ENCODE results near the gene BARHL1. TPM values are rescaled to one million over a fixed set of nuclear protein-coding genes. Genes with fewer than 3 reads are reported as not detected.

Gene BARHL1
- polyA plus RNA-seq, 1 of the 3 experiments (the other 2 are of a cell fraction): not detected

GRCh38 chr9:132537352-132537751, 45.1 kb upstream of the BARHL1 start:
- H3K4me3 ChIP-seq (ENCODE audit: low read depth in 2 of 2, low read length in 1 of 2): no peak overlapping the region
- POLR2A ChIA-PET: no interaction called here
- no peak overlapping the region for H3K9ac ChIP-seq
- no peaks in the 10 kb centered on the region for H3K9me3 ChIP-seq
- WGBS (ENCODE audit: low lambda C conversion rate): 70% methylated on average over 10 of the region's 12 CpGs
- H3K27me3 ChIP-seq (ENCODE audit: insufficient read depth): no peaks in the 10 kb centered on the region; the same call in 1 of the 2 replicates
- no peaks in the 10 kb centered on the region for H3K79me2 ChIP-seq (ENCODE audit: insufficient read depth)
- no peaks in the 10 kb centered on the region for H3F3A ChIP-seq (replicated peaks; ENCODE audit: insufficient read depth)
- H4K20me1 ChIP-seq (ENCODE audit: insufficient read depth): no peaks in the 10 kb centered on the region
- no peak overlapping the region for H3K27ac ChIP-seq (ENCODE audit: low read depth in 2 of 2, low read length in 1 of 2)
- no peak overlapping the region for H3K4me2 ChIP-seq
- H3K36me3 ChIP-seq (replicated peaks in 1 of 2; ENCODE audit: control insufficient read depth in 1 of 2, insufficient read depth in 2 of 2, low read length in 1 of 2): no peaks in the 10 kb centered on the region
- CTCF ChIA-PET: interaction anchor here (0.8 to 2.7 kb wide), 2 partner anchors 9 to 37 kb away, joined by 3 to 9 read pairs; no protein-coding TSS in a partner anchor
- no peak overlapping the region for H2AFZ ChIP-seq (ENCODE audit: low read depth)
- H3K4me1 ChIP-seq (ENCODE audit: control insufficient read depth in 1 of 2, insufficient read depth in 2 of 2, low read depth in 1 of 2, low read length in 1 of 2): peaks cover 0 to 6% of the 10 kb centered on the region in 2 experiments; a peak in 1 of 4 replicates
- TF ChIP-seq CHD2 (IDR thresholded peaks at IDR 0.05; ENCODE audit: low read length, partially characterized antibody): no peak
- TF ChIP-seq NRF1 (IDR thresholded peaks at IDR 0.05; ENCODE audit: low read depth, low read length): no peak
- TF ChIP-seq USF1 (IDR thresholded peaks at IDR 0.05; ENCODE audit: borderline replicate concordance, low read depth): no peak
- TF ChIP-seq ZBTB33 (IDR thresholded peaks at IDR 0.05; ENCODE audit: borderline replicate concordance, low read depth): no peak
- DNase-seq: no peak
- H3K9me2 ChIP-seq: no peaks in the 10 kb centered on the region

GRCh38 chr9:132538071-132538470, 44.3 kb upstream of the BARHL1 start:
- ChIA-PET CTCF (interaction anchor here (0.9 to 2.7 kb wide), 2 partner anchors 8 to 126 kb away, joined by 3 to 9 read pairs; no protein-coding TSS in a partner anchor), POLR2A (no interaction called here)
- H3K79me2 ChIP-seq (ENCODE audit: insufficient read depth): no peaks in the 10 kb centered on the region
- no peak for DNase-seq
- no peak overlapping the region for H3K9ac ChIP-seq
- H2AFZ ChIP-seq (ENCODE audit: low read depth): no peak overlapping the region
- H3K4me1 ChIP-seq (ENCODE audit: control insufficient read depth in 1 of 2, insufficient read depth in 2 of 2, low read depth in 1 of 2, low read length in 1 of 2): peaks cover 0 to 7% of the 10 kb centered on the region in 2 experiments; a peak in 1 of 4 replicates
- no peaks in the 10 kb centered on the region; the same call in 1 of the 2 replicates for H3K27me3 ChIP-seq (ENCODE audit: insufficient read depth)
- TF ChIP-seq TEAD4 (IDR thresholded peaks at IDR 0.05; ENCODE audit: borderline replicate concordance, insufficient read depth): no peak
- no peak for TF ChIP-seq USF2 (IDR thresholded peaks at IDR 0.05; ENCODE audit: borderline replicate concordance, low read depth, low read length)
- no peak for TF ChIP-seq MXI1 (IDR thresholded peaks at IDR 0.05; ENCODE audit: low read depth, low read length)
- no peak for TF ChIP-seq PBX3 (IDR thresholded peaks at IDR 0.05)
- TF ChIP-seq ELF1 (IDR thresholded peaks at IDR 0.05): no peak
- TF ChIP-seq EZH2phosphoT487 (IDR thresholded peaks at IDR 0.05; ENCODE audit: borderline replicate concordance, low read depth): no peak
- TF ChIP-seq SIN3A (IDR thresholded peaks at IDR 0.05; ENCODE audit: borderline replicate concordance, low read depth, low read length): no peak
- TF ChIP-seq IRF3 (IDR thresholded peaks at IDR 0.05; ENCODE audit: low read depth, low read length): no peak
- no peak for TF ChIP-seq RAD21 (IDR thresholded peaks at IDR 0.05; ENCODE audit: low read length)
- TF ChIP-seq GATA2 (CRISPR knock-in tag; IDR thresholded peaks at IDR 0.05): no peak
- no peaks in the 10 kb centered on the region for H3F3A ChIP-seq (replicated peaks; ENCODE audit: insufficient read depth)
- H3K4me2 ChIP-seq: no peak overlapping the region
- 58% methylated on average over 8 of the region's 8 CpGs for WGBS (ENCODE audit: low lambda C conversion rate)
- H3K36me3 ChIP-seq (replicated peaks in 1 of 2; ENCODE audit: control insufficient read depth in 1 of 2, insufficient read depth in 2 of 2, low read length in 1 of 2): no peaks in the 10 kb centered on the region
- no peak overlapping the region for H3K27ac ChIP-seq (ENCODE audit: low read depth in 2 of 2, low read length in 1 of 2)
- H3K9me3 ChIP-seq: no peaks in the 10 kb centered on the region
- H3K4me3 ChIP-seq (ENCODE audit: low read depth in 2 of 2, low read length in 1 of 2): no peak overlapping the region
- no peaks in the 10 kb centered on the region for H4K20me1 ChIP-seq (ENCODE audit: insufficient read depth)
- H3K9me2 ChIP-seq: no peaks in the 10 kb centered on the region

Data from SK-N-SH (cell line).